Effector memory CD8-positive, alpha-beta T cell (primary cell): ENCODE measurements around the gene EP400.
A peak's percentile ranks its signal among the peaks of the same experiment; 100 is the strongest.

Source experiments
- ATAC-seq: fragments of 150-1000 bp; cut with Tn5 transposase; replicated peaks from 2 replicates; pipeline ENCODE4 v1.10.0; 2021; ENCODE audit warnings: mild to moderate bottlenecking, moderate library complexity
- DNase-seq, 3 experiments: peaks; one replicate each; pipeline ENCODE4 v3.0.0; 2021
- H3K27ac Mint-ChIP-seq, 2 donors: one replicate each; pipeline ENCODE4 v1.8.0; 2022; ENCODE audit warnings: mild to moderate bottlenecking in 2 of 2, mixed read lengths in 2 of 2, moderate library complexity in 2 of 2
- H3K27me3 Mint-ChIP-seq, 2 donors: one replicate each; pipeline ENCODE4 v1.8.0; 2022; ENCODE audit warnings: mixed read lengths in 2 of 2
- H3K36me3 Mint-ChIP-seq: one replicate; pipeline ENCODE4 v1.8.0; 2022; ENCODE audit warnings: mild to moderate bottlenecking, moderate library complexity, mixed read lengths; ENCODE audit not compliant: insufficient read depth
- H3K4me1 Mint-ChIP-seq, 2 donors: one replicate each; pipeline ENCODE4 v1.8.0; 2022; ENCODE audit warnings: low read depth in 2 of 2, mixed read lengths in 2 of 2
- H3K4me3 Mint-ChIP-seq, 2 donors: one replicate each; pipeline ENCODE4 v1.8.0; 2022; ENCODE audit warnings: mild to moderate bottlenecking in 2 of 2, mixed read lengths in 2 of 2, moderate library complexity in 2 of 2
- H3K9me3 Mint-ChIP-seq, 2 donors: one replicate each; pipeline ENCODE4 v1.8.0; 2022; ENCODE audit warnings: mixed read lengths in 2 of 2

The EP400 gene

DNA sequence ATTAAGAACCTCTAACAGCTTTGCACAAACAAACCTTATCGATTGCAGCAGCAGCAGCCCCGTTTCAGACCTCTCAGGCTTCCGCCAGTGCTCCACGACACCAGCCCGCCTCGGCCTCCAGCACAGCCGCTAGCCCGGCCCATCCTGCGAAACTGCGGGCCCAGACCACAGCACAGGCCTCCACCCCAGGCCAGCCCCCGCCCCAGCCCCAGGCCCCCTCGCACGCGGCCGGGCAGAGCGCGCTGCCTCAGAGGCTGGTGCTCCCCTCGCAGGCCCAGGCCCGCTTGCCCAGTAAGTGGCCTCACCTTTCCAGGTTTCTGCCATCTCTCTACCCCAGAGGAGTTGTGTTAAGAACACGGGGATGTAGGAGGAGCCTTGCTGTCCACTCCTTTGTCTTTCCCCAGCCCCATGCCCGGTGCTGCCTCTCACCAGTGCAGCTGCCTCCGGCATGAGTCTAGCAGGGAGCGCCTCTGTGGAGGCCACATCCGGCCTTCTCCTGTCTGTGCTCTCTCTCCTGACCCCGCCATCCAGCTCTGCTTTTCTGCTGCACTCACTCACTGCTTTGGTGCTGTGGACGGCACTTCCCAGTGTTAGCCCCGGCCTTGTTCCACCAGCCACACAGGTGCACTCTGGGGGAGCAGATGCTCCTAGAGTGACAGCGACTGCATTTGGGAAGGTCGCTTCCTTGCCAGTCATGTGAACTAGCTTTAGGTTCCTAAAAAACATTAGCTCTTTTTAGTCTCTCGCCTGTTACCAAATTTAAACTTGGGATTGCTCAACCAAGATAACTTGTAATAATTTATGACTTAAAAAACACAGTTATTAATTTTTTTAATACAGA is 71.5 kb downstream of the EP400 start:
- Mint-ChIP-seq H3K36me3 (peaks cover 78% of the 10 kb centered on the region), H3K27me3 (no peaks in the 10 kb centered on the region), H3K4me3 (no peak overlapping the region), H3K9me3 (no peaks in the 10 kb centered on the region), H3K4me1 (no peaks in the 10 kb centered on the region), H3K27ac (no peak overlapping the region)
- ATAC-seq (no peak), DNase-seq (no peak)

DNA sequence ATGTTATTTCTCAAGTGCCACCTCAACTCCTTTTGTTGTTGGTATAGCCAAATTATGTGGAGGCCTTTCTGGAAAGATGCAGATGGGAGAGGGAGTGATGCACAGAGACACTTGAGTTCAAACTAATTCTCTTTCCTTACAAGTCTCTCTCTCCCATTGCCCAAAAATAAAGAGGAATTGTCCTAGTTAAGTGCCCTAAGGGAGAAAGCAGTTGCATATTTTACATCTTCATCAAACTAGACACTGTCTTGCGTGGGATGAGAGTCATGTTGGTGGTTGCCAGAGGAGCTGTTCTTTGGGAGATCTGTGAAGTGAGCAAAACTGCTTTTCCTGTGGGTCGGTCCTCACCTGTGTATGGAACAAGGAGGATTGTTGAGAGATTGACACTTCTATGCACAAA is 72.2 kb downstream of the EP400 start:
- no peaks in the 10 kb centered on the region for H3K9me3 Mint-ChIP-seq
- H3K27me3 Mint-ChIP-seq, result no peaks in the 10 kb centered on the region
- peaks cover 84% of the 10 kb centered on the region for H3K36me3 Mint-ChIP-seq
- DNase-seq, result no peak
- H3K27ac Mint-ChIP-seq, result no peak overlapping the region
- no peak for ATAC-seq
- no peak overlapping the region for H3K4me3 Mint-ChIP-seq
- H3K4me1 Mint-ChIP-seq, result no peaks in the 10 kb centered on the region

DNA sequence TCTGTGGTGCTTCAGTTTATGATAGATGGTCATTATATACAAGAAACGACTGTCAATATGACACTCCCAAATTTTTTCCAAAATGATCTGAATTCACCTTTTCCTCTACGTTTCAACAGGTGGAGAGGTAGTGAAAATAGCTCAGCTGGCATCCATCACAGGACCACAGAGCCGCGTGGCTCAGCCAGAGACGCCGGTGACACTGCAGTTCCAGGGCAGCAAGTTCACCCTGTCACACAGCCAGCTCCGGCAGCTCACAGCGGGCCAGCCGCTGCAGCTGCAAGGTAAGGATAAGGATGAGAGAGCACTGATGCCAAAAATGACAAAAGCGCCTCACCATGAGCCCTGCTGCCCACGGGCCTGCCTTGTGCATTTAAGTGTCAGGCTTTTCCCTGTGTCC is 73.9 kb downstream of the EP400 start:
- H3K9me3 Mint-ChIP-seq, result no peaks in the 10 kb centered on the region
- H3K27me3 Mint-ChIP-seq, result no peaks in the 10 kb centered on the region
- H3K4me1 Mint-ChIP-seq, result no peaks in the 10 kb centered on the region
- DNase-seq (no peak), ATAC-seq (no peak)
- H3K4me3 Mint-ChIP-seq, result no peak overlapping the region
- peaks cover 87% of the 10 kb centered on the region for H3K36me3 Mint-ChIP-seq
- no peak overlapping the region for H3K27ac Mint-ChIP-seq

DNA sequence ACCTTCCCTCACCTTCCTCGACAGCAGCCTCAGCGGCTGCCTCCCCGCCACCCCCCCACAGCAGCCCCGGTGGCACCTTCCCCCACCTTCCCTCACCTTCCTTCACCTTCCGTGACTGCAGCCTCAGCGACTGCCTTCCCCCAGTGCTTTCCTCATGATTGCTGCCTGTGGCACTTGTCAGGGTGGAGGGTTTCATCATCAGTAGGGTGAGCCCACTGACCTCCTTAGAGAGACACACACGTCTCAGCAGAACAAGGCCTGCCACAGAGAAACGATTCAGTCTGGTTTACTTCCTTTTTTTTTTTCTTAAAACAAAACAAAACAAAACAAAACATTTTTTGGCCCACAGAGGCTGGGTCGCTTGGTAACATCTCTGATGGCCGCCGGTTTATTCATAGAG is 75.0 kb downstream of the EP400 start:
- Mint-ChIP-seq H3K36me3 (peaks cover 80% of the 10 kb centered on the region), H3K4me3 (no peak overlapping the region), H3K9me3 (no peaks in the 10 kb centered on the region), H3K4me1 (no peaks in the 10 kb centered on the region), H3K27me3 (no peaks in the 10 kb centered on the region), H3K27ac (peak overlapping the region in 1 of 2 donors; percentile 73)
- ATAC-seq (no peak), DNase-seq (no peak)

DNA sequence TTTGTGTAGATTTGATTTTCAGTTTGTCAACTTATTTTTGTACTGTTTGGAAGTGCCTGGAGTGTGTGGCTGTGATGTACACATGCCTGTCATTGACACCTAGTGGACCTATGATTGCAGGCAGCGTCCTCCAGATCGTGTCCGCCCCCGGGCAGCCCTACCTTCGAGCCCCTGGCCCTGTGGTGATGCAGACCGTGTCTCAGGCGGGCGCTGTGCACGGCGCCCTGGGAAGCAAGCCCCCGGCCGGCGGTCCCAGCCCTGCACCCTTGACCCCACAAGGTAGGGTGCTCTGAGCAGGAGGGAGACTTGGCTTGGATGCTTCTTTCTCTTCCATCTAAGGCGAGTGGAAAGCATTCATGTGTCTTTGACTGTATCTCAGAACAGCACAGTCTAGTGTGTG is 75.8 kb downstream of the EP400 start:
- Mint-ChIP-seq H3K36me3 (peaks cover 74% of the 10 kb centered on the region), H3K4me3 (no peak overlapping the region), H3K27me3 (no peaks in the 10 kb centered on the region), H3K9me3 (no peaks in the 10 kb centered on the region), H3K4me1 (no peaks in the 10 kb centered on the region), H3K27ac (no peak overlapping the region)
- ATAC-seq (no peak), DNase-seq (no peak)

DNA sequence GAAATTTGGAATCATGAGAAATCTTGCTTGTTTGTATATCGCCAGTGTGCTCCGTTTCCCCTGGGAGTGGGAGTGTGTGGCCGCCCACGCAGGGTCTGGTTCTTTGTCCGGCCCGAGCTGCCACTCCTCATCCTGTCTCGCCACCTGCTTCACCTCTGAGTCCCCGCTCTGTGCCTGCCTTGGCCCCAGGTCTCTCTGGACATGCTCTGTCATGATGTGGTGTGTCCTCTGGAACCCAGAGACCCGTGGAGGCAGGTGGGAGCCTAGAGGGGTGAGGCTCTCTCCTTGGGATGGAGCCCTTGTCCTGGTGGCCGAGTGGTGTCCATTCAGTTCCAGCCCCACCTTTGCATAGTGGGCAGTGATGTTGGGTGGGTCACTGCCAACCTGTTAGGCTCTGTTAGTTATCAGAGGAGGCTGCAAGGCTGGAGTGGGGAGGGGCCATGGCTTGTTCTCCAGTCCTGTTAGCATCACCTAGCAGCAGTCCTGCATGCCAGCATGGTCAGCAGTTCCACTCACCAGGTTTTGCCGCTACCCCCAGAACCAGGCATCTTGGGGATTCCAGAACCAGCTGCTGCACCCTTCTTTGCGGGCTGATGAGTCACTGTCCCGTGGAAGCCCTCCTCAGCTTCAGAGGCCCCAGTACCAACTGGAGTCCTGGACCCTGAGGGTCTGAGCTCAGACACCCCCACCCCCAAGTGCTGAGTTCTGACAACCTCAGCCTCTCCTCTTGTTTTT is 76.5 kb downstream of the EP400 start:
- Mint-ChIP-seq H3K9me3 (no peaks in the 10 kb centered on the region), H3K27me3 (no peaks in the 10 kb centered on the region), H3K4me1 (peaks cover 0 to 5% of the 10 kb centered on the region in 2 donors), H3K27ac (no peak overlapping the region), H3K36me3 (peaks cover 77% of the 10 kb centered on the region), H3K4me3 (no peak overlapping the region)
- no peak for DNase-seq
- no peak for ATAC-seq

DNA sequence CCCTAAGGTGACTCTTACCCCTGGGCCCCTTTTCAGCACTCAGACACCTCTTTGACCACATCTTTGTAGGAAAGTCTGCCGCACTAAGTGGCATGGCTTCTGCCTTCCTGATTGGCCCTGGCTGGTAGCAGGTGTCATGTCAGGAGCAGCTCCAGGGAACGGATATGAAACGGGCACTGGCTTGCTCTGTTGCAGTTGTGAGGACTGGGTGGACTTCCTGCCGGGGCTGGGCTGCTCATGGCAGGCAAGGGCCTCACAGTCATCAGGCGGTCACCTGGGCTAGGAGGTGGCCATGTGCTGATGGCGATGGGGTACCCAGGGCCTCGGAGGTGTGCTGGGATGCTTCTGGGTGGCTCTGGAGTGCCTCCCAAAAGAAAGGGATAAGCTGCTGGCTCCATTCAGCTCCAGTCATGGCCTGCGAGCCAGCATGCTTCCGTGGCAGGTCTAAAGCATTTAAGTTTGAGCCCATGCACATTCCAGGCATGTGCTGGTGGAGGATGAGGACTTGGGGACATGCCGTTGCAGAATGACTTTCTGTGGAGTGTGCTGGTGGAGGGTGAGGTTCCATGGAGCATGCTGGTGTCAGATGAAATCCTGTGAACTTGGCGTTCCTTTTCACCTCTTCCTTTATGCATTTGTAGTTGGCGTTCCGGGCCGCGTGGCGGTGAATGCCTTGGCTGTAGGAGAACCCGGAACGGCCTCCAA is 77.2 kb downstream of the EP400 start:
- no peak for ATAC-seq
- DNase-seq, result no peak
- H3K9me3 Mint-ChIP-seq, result no peaks in the 10 kb centered on the region
- H3K36me3 Mint-ChIP-seq, result peaks cover 79% of the 10 kb centered on the region
- H3K27me3 Mint-ChIP-seq, result no peaks in the 10 kb centered on the region
- H3K27ac Mint-ChIP-seq, result no peak overlapping the region
- no peak overlapping the region for H3K4me3 Mint-ChIP-seq
- peaks cover 0 to 5% of the 10 kb centered on the region in 2 donors for H3K4me1 Mint-ChIP-seq

DNA sequence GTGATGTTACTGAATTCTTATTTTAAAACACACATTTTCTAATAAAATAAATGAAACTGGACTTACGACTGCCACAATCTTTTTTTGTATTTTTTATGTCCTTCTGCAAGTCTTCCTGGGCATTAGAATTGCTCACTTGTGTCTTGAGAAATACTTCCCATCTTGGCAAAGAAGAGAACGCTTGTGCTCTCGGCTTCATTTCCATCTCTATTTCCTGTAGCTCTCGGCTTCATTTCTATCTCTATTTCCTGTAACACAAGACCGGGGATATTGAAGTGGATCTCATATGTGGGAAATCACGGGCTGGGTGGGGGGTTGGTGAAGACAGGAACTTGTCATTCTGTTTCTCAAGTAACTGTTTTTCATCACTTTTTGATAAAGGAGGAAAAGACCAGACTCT is 77.9 kb downstream of the EP400 start:
- ATAC-seq (no peak), DNase-seq (no peak)
- Mint-ChIP-seq H3K36me3 (peaks cover 84% of the 10 kb centered on the region), H3K27me3 (no peaks in the 10 kb centered on the region), H3K4me1 (peaks cover 0 to 5% of the 10 kb centered on the region in 2 donors), H3K4me3 (no peak overlapping the region), H3K27ac (no peak overlapping the region), H3K9me3 (no peaks in the 10 kb centered on the region)

DNA sequence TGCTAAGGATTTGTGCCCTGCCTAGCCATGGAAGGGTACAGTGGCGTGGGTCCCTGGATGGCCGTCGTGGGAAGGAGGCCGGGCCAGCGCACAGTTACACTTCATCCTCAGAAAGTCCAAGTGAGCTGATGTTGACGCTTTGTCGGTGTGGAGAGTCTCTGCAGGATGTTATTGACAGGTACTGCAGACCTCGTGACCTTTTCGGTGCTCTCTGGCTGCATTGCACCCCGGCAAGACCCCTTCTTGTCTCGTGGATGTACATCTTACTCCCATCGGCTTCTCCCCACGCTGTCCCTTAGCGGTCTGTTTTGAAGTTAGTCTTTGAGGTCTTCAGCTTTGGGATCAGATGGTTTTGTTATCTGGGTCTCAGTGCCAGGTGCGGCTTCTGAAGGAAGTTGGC is 78.4 kb downstream of the EP400 start:
- Mint-ChIP-seq H3K36me3 (peaks cover 84% of the 10 kb centered on the region), H3K9me3 (no peaks in the 10 kb centered on the region), H3K27me3 (no peaks in the 10 kb centered on the region), H3K27ac (no peak overlapping the region), H3K4me1 (peaks cover 0 to 5% of the 10 kb centered on the region in 2 donors), H3K4me3 (no peak overlapping the region)
- DNase-seq, result no peak
- no peak for ATAC-seq

DNA sequence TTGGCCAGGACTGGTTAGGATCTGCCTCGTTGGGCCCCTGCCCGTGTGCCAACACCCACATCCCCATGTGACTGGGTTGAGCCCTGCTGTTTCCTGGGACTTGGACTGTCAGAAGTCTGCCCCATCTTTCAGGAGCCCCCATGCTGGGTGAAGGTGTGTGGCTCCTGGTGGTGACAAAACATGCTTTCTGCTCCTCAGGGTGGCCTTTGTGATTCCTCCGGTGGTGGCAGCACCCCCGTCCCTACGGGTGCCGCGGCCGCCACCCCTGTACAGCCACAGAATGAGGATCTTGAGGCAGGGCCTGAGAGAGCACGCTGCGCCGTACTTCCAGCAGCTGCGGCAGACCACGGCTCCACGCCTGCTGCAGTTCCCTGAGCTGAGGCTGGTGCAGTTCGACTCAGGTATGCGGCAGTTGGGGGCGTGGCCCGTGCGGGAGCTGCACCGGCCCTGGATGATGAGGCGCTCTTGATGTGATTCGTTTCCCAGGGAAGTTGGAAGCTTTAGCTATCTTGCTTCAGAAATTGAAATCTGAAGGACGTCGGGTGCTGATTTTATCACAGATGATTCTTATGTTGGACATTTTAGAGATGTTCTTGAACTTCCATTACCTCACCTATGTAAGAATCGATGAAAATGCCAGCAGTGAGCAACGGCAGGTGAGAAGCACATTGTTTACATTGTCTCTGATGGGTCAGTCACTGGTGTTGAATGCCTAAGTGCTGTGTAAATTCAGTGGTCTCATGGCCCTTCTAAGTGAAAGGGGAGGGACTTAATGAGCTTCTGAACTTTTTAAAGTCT is 80.0 kb downstream of the EP400 start:
- Mint-ChIP-seq H3K27ac (no peak overlapping the region), H3K9me3 (no peaks in the 10 kb centered on the region), H3K27me3 (no peaks in the 10 kb centered on the region), H3K4me3 (no peak overlapping the region), H3K36me3 (peaks cover 82% of the 10 kb centered on the region), H3K4me1 (peaks cover 0 to 5% of the 10 kb centered on the region in 2 donors)
- ATAC-seq, result no peak
- DNase-seq, result no peak

DNA sequence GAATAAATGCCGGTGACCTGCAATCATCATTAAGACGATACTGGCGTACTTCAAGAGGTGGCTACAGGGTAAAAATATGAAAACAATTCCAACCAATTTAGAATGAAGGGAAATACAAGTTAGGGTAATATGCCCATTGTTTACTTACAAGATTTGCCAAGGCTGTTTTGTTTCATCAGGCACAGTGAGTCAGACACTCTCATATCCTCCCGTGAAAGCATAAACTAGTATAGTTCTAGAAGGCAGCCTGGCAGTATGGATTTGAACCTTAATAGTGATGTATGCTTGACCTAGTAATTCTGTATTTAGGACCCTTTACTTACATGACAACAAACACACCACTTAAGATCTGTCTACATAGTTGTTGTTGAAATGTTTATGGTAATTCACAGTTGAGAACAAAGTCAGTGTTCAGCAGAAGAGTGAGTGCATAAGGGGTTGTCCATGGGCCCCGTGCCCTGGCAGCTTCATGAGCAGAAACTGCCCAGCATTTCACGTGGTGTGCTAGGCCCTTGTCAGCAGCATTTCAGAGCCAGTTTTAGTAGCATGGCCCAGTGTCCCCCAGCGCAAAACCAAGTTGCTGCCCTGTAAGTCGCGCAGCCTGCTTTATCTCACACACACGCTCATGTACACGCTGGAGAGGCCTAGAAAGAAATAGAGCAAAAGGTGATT is 80.8 kb downstream of the EP400 start:
- no peaks in the 10 kb centered on the region for H3K9me3 Mint-ChIP-seq
- peak overlapping the region in 1 of 2 donors; percentile 51 for H3K27ac Mint-ChIP-seq
- no peak for DNase-seq
- no peaks in the 10 kb centered on the region for H3K27me3 Mint-ChIP-seq
- peaks cover 3 to 5% of the 10 kb centered on the region in 2 donors for H3K4me1 Mint-ChIP-seq
- no peak for ATAC-seq
- H3K4me3 Mint-ChIP-seq, result no peak overlapping the region
- H3K36me3 Mint-ChIP-seq, result peaks cover 81% of the 10 kb centered on the region

DNA sequence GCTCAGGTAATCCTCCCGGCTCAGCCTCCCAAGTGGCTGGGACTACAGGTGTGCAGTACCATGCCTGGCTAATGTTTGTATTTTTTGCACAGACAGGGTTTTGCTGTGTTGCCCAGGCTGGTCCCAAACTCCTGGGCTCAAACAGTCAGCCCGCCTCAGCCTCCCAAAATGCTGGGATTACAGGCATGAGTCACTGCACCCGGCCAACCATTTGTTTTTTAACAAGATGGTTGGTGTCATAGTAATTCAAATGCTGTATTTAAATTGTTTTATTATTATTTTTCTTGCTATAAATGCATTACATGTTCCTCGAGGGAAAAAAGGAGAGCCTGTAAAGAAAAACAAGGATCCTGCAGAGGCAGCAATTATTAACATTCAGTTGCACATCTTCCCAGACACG is 83.9 kb downstream of the EP400 start:
- Mint-ChIP-seq H3K27me3 (no peaks in the 10 kb centered on the region), H3K27ac (no peak overlapping the region), H3K9me3 (no peaks in the 10 kb centered on the region), H3K36me3 (peaks cover 66% of the 10 kb centered on the region), H3K4me3 (no peak overlapping the region), H3K4me1 (peaks cover 3 to 10% of the 10 kb centered on the region in 2 donors)
- ATAC-seq, result no peak
- DNase-seq, result no peak
